Measurements from ENCODE around the gene ALG6. TPM values are rescaled to one million over a fixed set of nuclear protein-coding genes. Genes with fewer than 3 reads are reported as not detected.

ALG6 gene
- total and polyA plus RNA-seq, 8 donors: 11.8 to 27.3 (median 23.1) TPM

DNA sequence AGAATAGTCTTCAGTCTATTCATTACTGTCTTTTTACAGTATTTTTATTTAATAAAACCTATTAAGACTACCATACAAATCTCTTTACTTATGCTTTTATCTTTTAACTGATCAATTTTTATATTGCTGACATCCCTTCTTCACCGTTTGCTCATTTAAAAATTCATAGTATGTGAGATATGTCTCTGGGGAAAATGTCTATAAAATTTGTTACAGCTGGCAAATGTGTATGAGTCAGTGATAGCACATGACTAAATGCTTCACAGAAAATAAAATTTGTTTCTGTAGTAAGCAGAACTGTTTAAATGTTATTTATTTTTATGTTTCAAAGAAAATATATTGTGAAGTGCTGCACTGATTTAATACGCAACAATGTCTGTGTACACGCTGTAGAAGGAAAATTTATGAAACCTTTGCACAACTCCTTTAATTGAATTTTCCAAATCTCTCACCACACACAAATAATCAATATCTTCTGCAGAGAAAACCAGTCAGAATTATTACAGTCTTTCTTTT is 81.4 kb downstream of the ALG6 start:
- ATAC-seq (no peak), DNase-seq (no peak)
- Histone ChIP-seq H3K4me1 (no peaks in the 10 kb centered on the region), H3K4me3 (no peak overlapping the region), H3K9me3 (no peaks in the 10 kb centered on the region), H3K36me3 (no peaks in the 10 kb centered on the region), H3K27me3 (no peaks in the 10 kb centered on the region), H3K27ac (no peak overlapping the region)
- TF ChIP-seq, protein P1, sequence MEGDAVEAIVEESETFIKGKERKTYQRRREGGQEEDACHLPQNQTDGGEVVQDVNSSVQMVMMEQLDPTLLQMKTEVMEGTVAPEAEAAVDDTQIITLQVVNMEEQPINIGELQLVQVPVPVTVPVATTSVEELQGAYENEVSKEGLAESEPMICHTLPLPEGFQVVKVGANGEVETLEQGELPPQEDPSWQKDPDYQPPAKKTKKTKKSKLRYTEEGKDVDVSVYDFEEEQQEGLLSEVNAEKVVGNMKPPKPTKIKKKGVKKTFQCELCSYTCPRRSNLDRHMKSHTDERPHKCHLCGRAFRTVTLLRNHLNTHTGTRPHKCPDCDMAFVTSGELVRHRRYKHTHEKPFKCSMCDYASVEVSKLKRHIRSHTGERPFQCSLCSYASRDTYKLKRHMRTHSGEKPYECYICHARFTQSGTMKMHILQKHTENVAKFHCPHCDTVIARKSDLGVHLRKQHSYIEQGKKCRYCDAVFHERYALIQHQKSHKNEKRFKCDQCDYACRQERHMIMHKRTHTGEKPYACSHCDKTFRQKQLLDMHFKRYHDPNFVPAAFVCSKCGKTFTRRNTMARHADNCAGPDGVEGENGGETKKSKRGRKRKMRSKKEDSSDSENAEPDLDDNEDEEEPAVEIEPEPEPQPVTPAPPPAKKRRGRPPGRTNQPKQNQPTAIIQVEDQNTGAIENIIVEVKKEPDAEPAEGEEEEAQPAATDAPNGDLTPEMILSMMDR (IDR thresholded peaks at IDR 0.05): no peak
- intact Hi-C loops (cut with DNase I): no loop called here

DNA sequence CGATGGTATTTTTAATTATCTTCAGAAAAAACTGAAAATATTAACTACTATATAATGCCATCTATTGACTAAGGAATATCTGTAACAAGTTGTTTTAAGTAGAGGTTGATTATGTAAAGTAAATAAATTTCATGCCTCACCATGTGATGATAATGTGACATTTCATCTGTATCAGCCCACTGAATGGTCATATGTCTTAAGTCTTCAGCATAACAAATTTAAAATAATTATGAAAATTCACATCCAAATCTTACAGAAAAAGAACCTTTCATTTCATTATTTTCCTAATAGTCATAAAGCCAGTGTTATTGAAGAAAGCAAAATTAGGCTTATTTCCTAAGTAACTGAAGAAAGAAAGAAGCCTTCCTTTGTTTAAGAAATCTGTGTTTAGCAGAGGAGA is 83.0 kb downstream of the ALG6 start:
- no peak for ATAC-seq
- TF ChIP-seq, protein P1 (IDR thresholded peaks at IDR 0.05): no peak
- H3K4me3 ChIP-seq: no peak overlapping the region

DNA sequence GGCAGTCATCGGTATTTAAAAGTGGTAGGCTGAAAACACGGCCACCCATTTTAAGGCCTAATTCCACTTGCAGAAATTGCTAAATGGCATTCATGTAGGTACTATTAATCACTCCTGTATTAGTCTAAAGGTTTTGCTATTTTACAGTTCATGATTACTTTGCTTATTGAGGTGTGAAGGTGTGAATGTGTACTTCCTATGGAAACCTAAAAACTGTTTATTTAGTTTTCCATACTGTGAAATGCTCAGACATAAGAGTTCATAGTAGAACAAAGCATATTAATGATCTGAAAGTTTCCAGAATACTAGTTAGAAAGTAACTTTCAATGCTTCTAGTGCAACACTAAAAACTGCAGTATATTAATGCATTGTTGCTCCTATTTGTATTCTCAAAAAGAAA is 85.8 kb downstream of the ALG6 start:
- no peaks in the 10 kb centered on the region for H3K9me3 ChIP-seq
- no peak overlapping the region for H3K4me3 ChIP-seq
- no peaks in the 10 kb centered on the region for H3K36me3 ChIP-seq
- H3K4me1 ChIP-seq: no peaks in the 10 kb centered on the region
- no peak for DNase-seq
- intact Hi-C loops (cut with DNase I): no loop called here
- TF ChIP-seq, protein P1 (IDR thresholded peaks at IDR 0.05): no peak
- no peak for ATAC-seq
- H3K27ac ChIP-seq: no peak overlapping the region
- H3K27me3 ChIP-seq: no peaks in the 10 kb centered on the region

More for the DNA sequence above, 83.0 kb downstream of the ALG6 start:
- H3K27ac ChIP-seq: no peak overlapping the region
- intact Hi-C loops (cut with DNase I): no loop called here
- H3K9me3 ChIP-seq: no peaks in the 10 kb centered on the region
- DNase-seq: no peak
- no peaks in the 10 kb centered on the region for H3K4me1 ChIP-seq
- no peaks in the 10 kb centered on the region for H3K27me3 ChIP-seq
- H3K36me3 ChIP-seq: no peaks in the 10 kb centered on the region

DNA sequence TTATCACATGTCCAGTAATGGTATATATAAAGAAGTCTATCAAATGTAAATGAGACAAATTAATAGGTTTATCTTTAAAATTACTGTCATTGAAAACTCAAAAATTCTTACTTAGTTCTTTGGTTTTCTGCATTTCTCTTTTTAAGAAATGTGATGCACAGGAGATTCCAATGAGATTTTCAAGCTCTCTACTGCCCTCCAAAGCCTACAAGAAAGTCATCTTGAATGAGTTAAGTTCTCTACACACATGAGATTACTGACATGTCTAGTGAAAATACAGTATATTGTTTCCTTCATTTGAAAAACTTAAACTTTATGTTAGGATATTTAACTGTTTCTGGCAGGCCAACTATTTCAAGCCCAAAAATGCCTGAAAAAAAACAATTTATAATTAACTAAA is 86.8 kb downstream of the ALG6 start:
- Histone ChIP-seq H3K4me3 (no peak overlapping the region), H3K4me1 (no peaks in the 10 kb centered on the region), H3K9me3 (no peaks in the 10 kb centered on the region), H3K27ac (no peak overlapping the region), H3K27me3 (no peaks in the 10 kb centered on the region), H3K36me3 (no peaks in the 10 kb centered on the region)
- DNase-seq (peak in 1 of 4 donors; percentile 7), ATAC-seq (no peak)
- intact Hi-C loops (cut with DNase I): no loop called here
- TF ChIP-seq, protein P1 (IDR thresholded peaks at IDR 0.05): no peak

DNA sequence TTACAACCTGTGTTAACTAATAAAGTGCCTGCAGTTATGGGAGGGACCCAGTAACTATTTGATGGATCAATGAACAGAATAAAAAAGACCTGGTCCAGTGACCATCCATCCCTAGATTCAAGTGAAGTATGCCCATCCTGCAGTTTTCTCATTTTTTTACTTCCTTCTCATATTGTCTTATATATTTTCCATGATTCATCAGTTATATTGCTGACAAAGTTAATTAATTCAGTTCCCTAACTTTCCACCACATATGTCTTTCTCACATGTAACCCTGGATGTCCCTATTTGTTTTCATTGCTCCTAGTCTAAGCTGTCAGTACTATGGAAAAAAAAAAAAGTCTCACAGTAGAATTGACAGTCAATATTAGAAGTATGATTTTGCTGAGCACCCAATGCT is 91.3 kb downstream of the ALG6 start:
- intact Hi-C loops (cut with DNase I): no loop called here
- peaks cover 3 to 10% of the 10 kb centered on the region in 2 donors for H3K9me3 ChIP-seq
- H3K4me3 ChIP-seq: no peak overlapping the region
- no peaks in the 10 kb centered on the region for H3K36me3 ChIP-seq
- no peak overlapping the region for H3K27ac ChIP-seq
- H3K4me1 ChIP-seq: peaks cover 0 to 8% of the 10 kb centered on the region in 2 donors
- no peaks in the 10 kb centered on the region for H3K27me3 ChIP-seq
- no peak for ATAC-seq
- DNase-seq: no peak
- TF ChIP-seq, protein P1 (IDR thresholded peaks at IDR 0.05): no peak

Measured in left lung (tissue), 10 donors.